H9 (cell line): Measurements from ENCODE around the gene PDZD8. TPM values are rescaled to one million over a fixed set of nuclear protein-coding genes. Genes with fewer than 3 reads are reported as not detected.

ENCODE experiments used
- DNase-seq: peaks from one replicate; pipeline ENCODE4 v3.0.0-alpha.2; 2017
- H2AFZ ChIP-seq: one replicate; pipeline ENCODE4 v1.6.1; 2013; ENCODE audit warnings: mild to moderate bottlenecking, low read length, control low read depth, moderate library complexity
- H2AK5ac ChIP-seq: 2 replicates; pipeline ENCODE4 v1.6.1; 2013; ENCODE audit warnings: low read length, control low read depth, mixed read lengths; ENCODE audit not compliant: insufficient read length
- H2BK120ac ChIP-seq: one replicate; pipeline ENCODE4 v1.6.1; 2013; ENCODE audit warnings: low read depth, mild to moderate bottlenecking, low read length, control low read depth, inconsistent platforms; ENCODE audit not compliant: poor library complexity, severe bottlenecking
- H2BK12ac ChIP-seq: 2 replicates; pipeline ENCODE4 v1.6.1; 2013; ENCODE audit warnings: low read length, control low read depth, mixed read lengths, low read depth; ENCODE audit not compliant: insufficient read length
- H2BK15ac ChIP-seq: 2 replicates; pipeline ENCODE4 v1.6.1; 2013; ENCODE audit warnings: low read depth, low read length, control low read depth
- H2BK20ac ChIP-seq: one replicate; pipeline ENCODE4 v1.6.1; 2013; ENCODE audit warnings: low read depth, mild to moderate bottlenecking, low read length, control low read depth, inconsistent platforms; ENCODE audit not compliant: poor library complexity, severe bottlenecking
- H2BK5ac ChIP-seq: 2 replicates; pipeline ENCODE4 v1.6.1; 2013; ENCODE audit warnings: low read length, control low read depth, mixed read lengths; ENCODE audit not compliant: insufficient read length
- H3K14ac ChIP-seq: 2 replicates; pipeline ENCODE4 v1.6.1; 2013; ENCODE audit warnings: low read length, control low read depth; ENCODE audit not compliant: insufficient read depth
- H3K18ac ChIP-seq: 2 replicates; pipeline ENCODE4 v1.6.1; 2013; ENCODE audit warnings: low read depth, mild to moderate bottlenecking, mixed read lengths, low read length, control low read depth; ENCODE audit not compliant: insufficient read length
- H3K23ac ChIP-seq: 2 replicates; pipeline ENCODE4 v1.6.1; 2013; ENCODE audit warnings: low read length, control low read depth, mixed read lengths, low read depth; ENCODE audit not compliant: insufficient read length
- H3K23me2 ChIP-seq: 2 replicates; pipeline ENCODE4 v1.6.1; 2013; ENCODE audit warnings: low read depth, mild to moderate bottlenecking, mixed read lengths, low read length, control low read depth; ENCODE audit not compliant: insufficient read length, poor library complexity, severe bottlenecking
- H3K27ac ChIP-seq: 2 replicates; pipeline ENCODE4 v1.5.1; 2013; ENCODE audit warnings: low read length, control low read depth, mixed read lengths, low read depth; ENCODE audit not compliant: insufficient read length
- H3K27me3 ChIP-seq: 2 replicates; pipeline ENCODE4 v1.6.1; 2013; ENCODE audit warnings: low read length, control low read depth, inconsistent platforms; ENCODE audit not compliant: insufficient read depth
- H3K4ac ChIP-seq: 2 replicates; pipeline ENCODE4 v1.6.1; 2013; ENCODE audit warnings: low read depth, mild to moderate bottlenecking, control low read depth, inconsistent platforms, low read length, moderate library complexity
- H3K4me1 ChIP-seq: 2 replicates; pipeline ENCODE4 v1.6.1; 2013; ENCODE audit warnings: low read length, control low read depth, inconsistent platforms; ENCODE audit not compliant: insufficient read depth
- H3K4me2 ChIP-seq: 2 replicates; pipeline ENCODE4 v1.6.1; 2013; ENCODE audit warnings: low read length, control low read depth, mixed read lengths; ENCODE audit not compliant: insufficient read length, insufficient read depth
- H3K56ac ChIP-seq: 2 replicates; pipeline ENCODE4 v1.6.1; 2013; ENCODE audit warnings: low read depth, mild to moderate bottlenecking, mixed read lengths, low read length, control low read depth; ENCODE audit not compliant: insufficient read length
- H3K79me1 ChIP-seq: 2 replicates; pipeline ENCODE4 v1.6.1; 2013; ENCODE audit warnings: low read depth, mild to moderate bottlenecking, moderate library complexity, low read length, control low read depth, inconsistent platforms; ENCODE audit not compliant: insufficient read depth, poor library complexity, severe bottlenecking
- H3K79me2 ChIP-seq: 2 replicates; pipeline ENCODE4 v1.6.1; 2013; ENCODE audit warnings: low read length, control low read depth, inconsistent platforms; ENCODE audit not compliant: insufficient read depth
- H3K9ac ChIP-seq: 2 replicates; pipeline ENCODE4 v1.6.1; 2013; ENCODE audit warnings: low read length, control low read depth, mixed read lengths; ENCODE audit not compliant: insufficient read length; ENCODE audit errors: extremely low read depth
- H3K9me3 ChIP-seq: one replicate; pipeline ENCODE4 v1.6.1; 2013; ENCODE audit warnings: low read depth, low read length, inconsistent platforms; ENCODE audit not compliant: control insufficient read depth
- H3T11ph ChIP-seq: one replicate; pipeline ENCODE4 v1.6.1; 2013; ENCODE audit warnings: mild to moderate bottlenecking, low read length, control low read depth, inconsistent platforms
- H4K20me1 ChIP-seq: one replicate; pipeline ENCODE4 v1.6.1; 2013; ENCODE audit not compliant: control insufficient read depth, insufficient read length, insufficient read depth
- H4K5ac ChIP-seq: 2 replicates; pipeline ENCODE4 v1.6.1; 2013; ENCODE audit warnings: low read depth, mild to moderate bottlenecking, mixed read lengths, low read length, control low read depth; ENCODE audit not compliant: insufficient read length
- H4K8ac ChIP-seq: replicated peaks from 2 replicates; pipeline ENCODE4 v1.6.1; 2013; ENCODE audit warnings: low read length, control low read depth, mixed read lengths, low read depth; ENCODE audit not compliant: insufficient read length
- H4K91ac ChIP-seq: 2 replicates; pipeline ENCODE4 v1.6.1; 2013; ENCODE audit warnings: low read depth, mild to moderate bottlenecking, moderate library complexity, mixed read lengths, low read length, control low read depth; ENCODE audit not compliant: insufficient read length
- H3K27ac Mint-ChIP-seq, 3 experiments: 2 replicates in 2 of 3; 3 replicates in 1 of 3; pipeline ENCODE4 v1.8.0; 2020 to 2021; ENCODE audit warnings: mixed read lengths in 3 of 3, mild to moderate bottlenecking in 1 of 3, moderate library complexity in 1 of 3
- H3K27me3 Mint-ChIP-seq: 2 replicates; pipeline ENCODE4 v1.8.0; 2021; ENCODE audit warnings: low read depth, mild to moderate bottlenecking, moderate library complexity, mixed read lengths
- H3K36me3 Mint-ChIP-seq, 3 experiments: 2 replicates in 2 of 3; 3 replicates in 1 of 3; pipeline ENCODE4 v1.8.0; 2020 to 2021; ENCODE audit warnings: low read depth in 3 of 3, mixed read lengths in 3 of 3; ENCODE audit not compliant: insufficient read depth in 1 of 3
- H3K4me1 Mint-ChIP-seq, 2 experiments: 2 replicates each; pipeline ENCODE4 v1.8.0; 2020; ENCODE audit warnings: mixed read lengths in 2 of 2
- H3K4me3 Mint-ChIP-seq, 2 experiments: 2 replicates in 1 of 2; 3 replicates in 1 of 2; pipeline ENCODE4 v1.8.0; 2020 to 2021; ENCODE audit warnings: mild to moderate bottlenecking in 2 of 2, mixed read lengths in 2 of 2, moderate library complexity in 1 of 2
- H3K9me3 Mint-ChIP-seq, 2 experiments: 2 replicates in 1 of 2; 3 replicates in 1 of 2; pipeline ENCODE4 v1.8.0; 2020; ENCODE audit warnings: mild to moderate bottlenecking in 2 of 2, mixed read lengths in 2 of 2, moderate library complexity in 1 of 2
- WGBS: extraction: QIAGEN DNeasy Blood & Tissue Kit; methylation state at CpG from one replicate; pipeline ENCODE4 v1.1.7; 2013; ENCODE audit warnings: missing lambda C conversion rate, low lambda C conversion rate, mixed read lengths; ENCODE audit not compliant: insufficient read length; ENCODE audit errors: extremely low coverage; 5-methylcytosine and 5-hydroxymethylcytosine counted together
- long read RNA-seq: library from polyadenylated mRNA; unstranded; transcript quantifications from one replicate; pipeline ENCODE4 v2.0.0, GENCODE V29; 2020
- total RNA-seq: library from RNA; stranded (reverse); gene quantifications from 2 replicates; pipeline ENCODE4 v1.2.1, GENCODE V29; 2021
- TF ChIP-seq, protein P1 (sequence below): fragments of 200-600 bp; sonication (generic); conservative IDR thresholded peaks from 3 replicates; pipeline ENCODE4 v1.8.0; 2021; ENCODE audit warnings: antibody characterized with exemption, mild to moderate bottlenecking

The PDZD8 gene
- total RNA-seq: 36.0 and 38.2 TPM in 2 replicates
- long read RNA-seq, full-length matches to known transcripts: 1 of 8 reads
- long read RNA-seq, partial matches to known transcripts: 0 of 8 reads
- long read RNA-seq, other reads (novel, unspliced or antisense): 7 of 8 reads

DNA sequence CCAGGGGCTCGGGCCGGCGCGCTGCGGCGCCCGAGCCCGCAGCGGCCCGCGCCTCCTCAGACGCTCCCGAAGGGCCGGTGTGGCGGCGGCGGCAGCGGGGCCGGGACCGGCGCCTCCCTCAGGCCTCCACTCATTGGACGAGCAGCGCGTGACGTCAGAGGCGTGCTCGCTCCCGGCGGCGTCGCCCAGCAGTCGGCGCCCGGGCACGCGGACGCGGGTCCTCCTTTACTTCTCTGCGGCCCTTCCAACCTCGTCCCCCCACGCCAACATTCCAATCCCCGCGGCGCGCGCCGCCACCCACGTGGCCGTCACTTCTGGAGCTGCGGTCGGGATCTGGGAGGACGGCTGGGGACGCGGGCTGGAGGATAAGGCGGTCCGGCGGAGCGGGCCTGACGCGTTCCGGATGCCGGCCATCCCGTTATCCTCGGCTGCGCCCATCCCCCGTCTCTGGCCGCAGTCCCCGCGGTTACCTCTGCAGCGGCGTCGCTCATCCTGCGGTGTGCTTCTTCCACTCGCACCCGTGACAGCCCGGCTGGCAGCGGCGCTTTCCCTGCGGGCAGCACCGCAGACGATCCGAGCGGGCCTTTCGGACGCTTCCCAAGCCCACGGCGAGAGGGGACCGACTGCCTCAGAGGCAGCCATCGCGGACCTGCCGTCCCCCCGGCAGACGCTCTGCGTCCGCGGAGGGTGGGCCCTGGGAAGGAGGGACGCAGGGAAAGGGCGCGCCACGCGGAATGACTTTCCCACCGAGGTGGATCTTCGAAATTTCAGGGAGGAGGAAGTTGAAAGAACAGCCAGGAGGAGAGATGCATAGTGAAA is at the start of gene PDZD8:
Gene PDZD8, minus strand, starts transcription at position 81 of the 819 bp plus-strand sequence. CDS start 213 bp downstream, outside the sequence.
- H3K4me1 ChIP-seq: peaks cover 4% of the 10 kb centered on the region; the same call in 1 of the 2 replicates
- no peak within 1 kb of the TSS for H3K4ac ChIP-seq
- H2BK12ac ChIP-seq: no peak within 1 kb of the TSS
- peak within 1 kb of the TSS; percentile 44 for H3K9ac ChIP-seq
- H4K20me1 ChIP-seq: no peaks in the 10 kb centered on the region
- no peak within 1 kb of the TSS for H4K91ac ChIP-seq
- H3K56ac ChIP-seq: no peak within 1 kb of the TSS
- no peaks in the 10 kb centered on the region for H3K9me3 Mint-ChIP-seq
- H3T11ph ChIP-seq: no peak within 1 kb of the TSS
- no peak within 1 kb of the TSS for H4K8ac ChIP-seq
- H2AFZ ChIP-seq: no peak within 1 kb of the TSS
- peak within 1 kb of the TSS; percentile 88 to 97 for H3K4me3 Mint-ChIP-seq
- H3K23me2 ChIP-seq: peaks cover 18% of the 10 kb centered on the region
- peaks cover 0 to 11% (median 1%) of the 10 kb centered on the region in 3 experiments; a peak in 3 of 7 replicates for H3K36me3 Mint-ChIP-seq
- peak within 1 kb of the TSS; percentile 87 for H3K14ac ChIP-seq
- H2AK5ac ChIP-seq: no peak within 1 kb of the TSS
- H2BK15ac ChIP-seq: no peak within 1 kb of the TSS
- TF ChIP-seq, protein P1, sequence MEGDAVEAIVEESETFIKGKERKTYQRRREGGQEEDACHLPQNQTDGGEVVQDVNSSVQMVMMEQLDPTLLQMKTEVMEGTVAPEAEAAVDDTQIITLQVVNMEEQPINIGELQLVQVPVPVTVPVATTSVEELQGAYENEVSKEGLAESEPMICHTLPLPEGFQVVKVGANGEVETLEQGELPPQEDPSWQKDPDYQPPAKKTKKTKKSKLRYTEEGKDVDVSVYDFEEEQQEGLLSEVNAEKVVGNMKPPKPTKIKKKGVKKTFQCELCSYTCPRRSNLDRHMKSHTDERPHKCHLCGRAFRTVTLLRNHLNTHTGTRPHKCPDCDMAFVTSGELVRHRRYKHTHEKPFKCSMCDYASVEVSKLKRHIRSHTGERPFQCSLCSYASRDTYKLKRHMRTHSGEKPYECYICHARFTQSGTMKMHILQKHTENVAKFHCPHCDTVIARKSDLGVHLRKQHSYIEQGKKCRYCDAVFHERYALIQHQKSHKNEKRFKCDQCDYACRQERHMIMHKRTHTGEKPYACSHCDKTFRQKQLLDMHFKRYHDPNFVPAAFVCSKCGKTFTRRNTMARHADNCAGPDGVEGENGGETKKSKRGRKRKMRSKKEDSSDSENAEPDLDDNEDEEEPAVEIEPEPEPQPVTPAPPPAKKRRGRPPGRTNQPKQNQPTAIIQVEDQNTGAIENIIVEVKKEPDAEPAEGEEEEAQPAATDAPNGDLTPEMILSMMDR: no peak
- H3K79me1 ChIP-seq: peaks cover 3% of the 10 kb centered on the region
- H2BK20ac ChIP-seq: no peak within 1 kb of the TSS
- peak within 1 kb of the TSS; percentile 49 for H3K18ac ChIP-seq
- WGBS: no CpG with 5 or more reads among the region's 103 CpGs
- H2BK5ac ChIP-seq: no peak within 1 kb of the TSS
- H4K5ac ChIP-seq: no peak within 1 kb of the TSS
- H2BK120ac ChIP-seq: no peak within 1 kb of the TSS
- H3K79me2 ChIP-seq: peaks cover 12% of the 10 kb centered on the region; the same call in 1 of the 2 replicates
- peaks cover 47% of the 10 kb centered on the region for H3K27me3 Mint-ChIP-seq
- H3K4me2 ChIP-seq: peak within 1 kb of the TSS; percentile 81
- H3K27me3 ChIP-seq: no peaks in the 10 kb centered on the region; the same call in 1 of the 2 replicates
- no peaks in the 10 kb centered on the region for H3K9me3 ChIP-seq
- H3K23ac ChIP-seq: no peak within 1 kb of the TSS
- peaks cover 26 to 29% of the 10 kb centered on the region in 2 experiments for H3K4me1 Mint-ChIP-seq
- peak within 1 kb of the TSS in 1 of 3 experiments; percentile 79; a peak in 1 of 7 replicates for H3K27ac Mint-ChIP-seq
- H3K27ac ChIP-seq: no peak within 1 kb of the TSS
- DNase-seq: peak; percentile 92
